Activated CD8-positive, alpha-beta memory T cell treated with anti-CD3 and anti-CD28 coated beads, Interleukin-2, amount 50 U/mL, for 48 hours (primary cell): Measurements from ENCODE around the gene DGKI.

ENCODE experiments used
- DNase-seq: peaks from one replicate; pipeline ENCODE4 v3.0.0-alpha.2; 2020

DGKI gene

DNA sequence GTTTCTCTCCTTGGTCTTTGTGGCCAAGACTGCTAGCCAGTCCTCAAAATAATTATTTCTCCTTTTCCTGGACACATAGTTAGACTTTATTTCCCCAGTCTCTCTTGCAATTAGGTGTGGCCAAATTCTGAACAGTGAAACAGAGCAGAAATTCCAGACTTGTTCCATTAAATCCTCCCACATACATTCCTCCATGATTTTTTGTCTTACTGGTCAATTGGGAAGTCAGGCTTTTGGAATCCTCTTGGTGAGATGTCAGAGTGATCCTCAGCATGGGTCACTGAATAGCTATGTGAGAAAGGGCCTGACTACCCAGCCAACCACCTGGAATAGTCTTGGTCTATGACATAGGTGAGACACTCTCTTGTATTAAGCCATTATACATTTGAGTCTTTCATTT, 164.2 kb downstream of the DGKI start:
- DNase-seq: no peak

DNA sequence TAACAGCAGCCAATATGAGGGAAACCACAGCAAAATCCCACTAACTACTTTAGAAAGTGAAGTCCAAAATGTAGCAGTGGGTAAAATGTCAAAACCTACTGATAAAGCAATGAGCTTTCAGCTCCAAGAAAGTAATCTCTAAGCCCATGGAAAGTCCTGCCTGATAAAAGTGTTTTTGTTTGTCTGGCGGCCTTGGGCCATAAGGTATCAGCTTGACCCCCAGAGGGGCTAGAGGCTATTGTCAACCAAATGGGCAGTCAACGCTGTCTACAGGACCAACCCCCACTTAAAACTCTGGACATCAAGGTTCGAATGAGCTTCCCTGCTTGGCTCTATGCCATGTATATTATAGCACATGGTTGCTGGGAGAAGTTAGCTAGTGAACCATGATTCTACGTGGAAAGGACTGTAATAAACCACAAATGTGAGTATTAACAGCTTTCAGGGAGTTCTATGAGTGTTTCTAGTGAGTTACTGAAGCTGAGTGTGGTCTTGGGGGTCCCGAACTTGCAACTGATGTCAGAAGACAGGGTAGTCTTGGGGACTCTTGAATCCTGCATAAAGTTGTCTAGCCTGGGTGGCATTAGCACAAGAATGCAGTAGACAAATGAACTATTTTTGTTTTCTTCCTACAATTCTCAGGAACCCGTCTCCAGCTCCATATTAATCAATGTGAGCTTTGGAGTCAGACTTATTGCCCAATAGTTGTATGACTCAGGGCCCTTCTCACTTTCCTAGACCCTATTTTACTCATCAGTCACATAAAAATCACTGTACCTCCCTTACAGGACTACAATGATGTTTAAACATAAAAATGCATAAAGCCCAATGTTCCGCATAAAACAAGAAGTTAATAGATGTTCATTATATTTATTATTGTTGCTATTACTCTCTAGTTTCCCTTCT, 164.9 kb downstream of the DGKI start:
- no peak for DNase-seq

DNA sequence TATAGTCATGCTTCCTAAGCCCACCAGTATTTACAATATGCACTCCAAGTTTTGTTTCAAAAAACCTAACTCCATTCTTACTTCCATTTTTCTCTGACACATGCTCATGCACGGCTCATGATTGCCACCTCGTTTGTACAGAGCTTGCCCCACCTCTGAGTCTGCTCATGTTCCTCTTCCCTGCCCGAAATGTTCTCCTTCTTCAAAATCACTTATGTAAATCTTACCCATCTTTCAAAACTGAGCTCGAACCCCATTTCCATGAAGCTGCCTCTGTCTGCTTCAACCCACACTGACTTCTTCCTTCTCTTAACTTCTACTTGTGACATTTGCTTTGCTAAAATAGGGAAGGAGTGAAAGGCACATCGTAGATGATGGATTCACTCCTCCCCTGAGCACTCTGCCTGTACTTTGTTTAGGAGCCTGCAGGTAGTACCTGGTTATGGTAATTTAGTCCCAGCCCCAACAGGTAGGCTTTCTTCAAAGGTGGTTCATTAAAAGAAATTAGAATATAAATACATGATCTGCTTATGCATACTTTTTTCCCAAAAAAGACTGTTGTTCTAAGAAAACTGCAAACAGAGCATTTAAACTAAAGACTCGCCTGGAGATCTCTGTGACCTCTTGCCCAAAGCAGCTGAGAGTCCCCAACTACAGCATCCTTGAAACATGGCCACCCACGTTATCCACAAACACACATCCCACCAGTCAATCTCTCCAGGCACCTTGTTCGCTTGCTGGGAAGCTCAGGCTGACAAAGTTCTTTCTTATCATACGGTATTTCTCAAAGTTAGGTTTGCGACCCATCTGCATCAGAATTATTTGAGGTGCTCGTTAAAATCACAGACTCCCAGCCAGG, 172.0 kb downstream of the DGKI start:
- no peak for DNase-seq

DNA sequence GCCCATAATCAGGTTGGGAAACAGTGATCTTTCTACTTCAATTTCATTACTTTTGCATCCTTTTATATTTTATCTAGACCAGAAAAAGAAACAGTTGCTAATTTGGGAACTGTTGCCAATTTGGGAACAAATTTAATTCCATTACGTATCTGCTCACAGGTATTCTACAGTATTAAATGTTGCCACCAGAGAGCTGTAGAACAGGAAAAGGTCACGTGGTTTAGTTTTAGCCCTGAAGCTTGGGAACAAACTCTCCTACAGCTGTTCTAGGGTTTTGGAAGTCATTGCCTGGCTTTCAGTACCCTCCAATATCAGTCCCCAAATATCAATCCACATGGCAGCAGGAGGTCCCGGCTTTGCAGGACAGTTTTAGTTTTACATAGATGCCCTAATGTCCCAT, 172.7 kb downstream of the DGKI start:
- DNase-seq: no peak

DNA sequence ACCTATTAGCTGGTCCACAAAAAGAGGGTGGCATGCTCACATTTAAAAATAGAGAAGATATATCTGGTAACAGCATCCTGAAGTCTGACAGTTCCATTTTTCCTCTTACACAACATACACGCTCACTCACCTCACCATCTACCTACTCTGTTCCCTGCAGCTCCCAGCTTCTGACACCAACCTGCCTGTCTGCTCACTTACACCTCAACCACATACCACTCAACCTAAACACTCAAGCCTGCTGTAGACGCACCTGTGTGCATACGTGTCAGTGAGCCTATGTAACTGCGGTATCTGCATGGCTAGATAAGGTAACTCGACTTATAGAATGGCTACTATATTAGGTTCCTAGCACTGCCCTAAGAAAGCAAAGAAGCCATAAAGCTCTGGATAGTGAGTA, 174.9 kb downstream of the DGKI start:
- no peak for DNase-seq

DNA sequence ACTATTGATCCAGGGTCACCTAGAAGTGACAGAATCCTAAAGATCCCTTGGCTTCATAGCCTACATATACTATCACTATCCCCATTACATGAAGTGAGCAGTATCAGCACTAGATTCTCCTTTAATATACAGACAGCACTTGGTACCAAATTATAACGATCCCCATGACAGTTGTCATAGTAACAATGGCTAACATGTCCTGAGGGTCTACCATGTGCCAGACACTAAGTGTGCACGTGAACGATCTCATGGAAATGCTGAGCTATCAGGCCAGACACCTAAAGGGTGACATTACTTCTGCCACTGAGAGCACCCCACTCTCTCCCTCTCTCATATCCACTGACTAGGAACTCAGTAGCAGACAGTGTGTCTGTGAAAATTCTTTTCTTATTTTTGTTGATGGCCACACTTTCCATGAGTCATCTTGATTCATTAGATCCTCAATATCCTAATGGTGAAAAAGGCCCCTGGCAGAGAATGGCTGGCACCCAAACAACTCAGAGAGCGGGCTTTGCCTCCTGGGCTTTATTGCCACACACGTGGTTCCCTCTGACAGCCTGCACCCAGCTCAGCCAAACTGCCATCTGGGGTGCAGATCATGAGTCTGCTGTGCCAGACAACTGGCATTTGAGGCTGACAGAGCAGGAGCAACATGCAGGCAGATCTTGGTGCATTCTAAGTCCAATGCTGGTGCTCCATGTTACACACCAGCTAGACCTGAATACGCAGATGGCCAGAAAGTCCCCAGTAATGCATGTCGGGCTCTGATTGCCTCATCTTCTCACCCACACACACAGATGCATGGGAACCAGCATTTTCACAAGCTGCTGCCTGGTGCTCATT, 176.3 kb downstream of the DGKI start:
- DNase-seq: no peak

DNA sequence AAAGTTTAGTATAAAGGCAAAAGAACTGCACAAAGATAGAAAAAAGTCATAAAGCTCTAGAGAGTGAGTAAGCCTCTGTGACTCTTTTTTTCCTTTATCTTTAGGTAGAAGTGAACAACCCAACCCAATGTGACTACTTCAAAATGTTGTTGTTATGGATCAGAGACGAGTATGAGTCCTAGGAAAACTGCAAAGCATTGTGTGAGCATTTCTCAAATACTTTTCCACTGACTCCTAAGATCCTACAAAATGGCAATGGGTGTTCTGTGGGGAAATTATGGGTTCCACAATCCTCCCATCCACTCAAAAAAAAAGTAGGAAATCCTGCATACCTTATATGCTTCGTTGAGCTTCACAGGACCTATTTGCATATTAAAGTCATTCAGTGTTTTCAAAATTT, 177.1 kb downstream of the DGKI start:
- DNase-seq: no peak

DNA sequence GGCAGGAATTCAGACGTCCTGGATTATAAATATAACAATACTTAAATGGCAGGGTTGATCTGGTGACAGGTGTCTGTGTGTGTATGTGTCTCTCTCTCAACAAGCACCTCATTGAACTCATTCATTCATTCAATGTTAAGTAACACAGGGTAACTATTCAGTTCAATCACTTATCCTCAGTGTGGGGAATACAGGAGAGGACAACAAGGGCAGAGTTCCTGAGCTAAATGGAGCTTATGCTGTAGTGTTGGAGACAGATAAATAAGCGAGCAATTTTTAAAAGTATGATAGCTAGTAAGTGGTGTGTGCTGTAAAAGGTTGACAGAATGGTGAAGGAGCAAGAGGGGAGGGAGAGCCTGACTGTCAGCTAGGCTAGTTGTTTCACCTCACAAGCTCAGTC, 178.4 kb downstream of the DGKI start:
- no peak for DNase-seq

DNA sequence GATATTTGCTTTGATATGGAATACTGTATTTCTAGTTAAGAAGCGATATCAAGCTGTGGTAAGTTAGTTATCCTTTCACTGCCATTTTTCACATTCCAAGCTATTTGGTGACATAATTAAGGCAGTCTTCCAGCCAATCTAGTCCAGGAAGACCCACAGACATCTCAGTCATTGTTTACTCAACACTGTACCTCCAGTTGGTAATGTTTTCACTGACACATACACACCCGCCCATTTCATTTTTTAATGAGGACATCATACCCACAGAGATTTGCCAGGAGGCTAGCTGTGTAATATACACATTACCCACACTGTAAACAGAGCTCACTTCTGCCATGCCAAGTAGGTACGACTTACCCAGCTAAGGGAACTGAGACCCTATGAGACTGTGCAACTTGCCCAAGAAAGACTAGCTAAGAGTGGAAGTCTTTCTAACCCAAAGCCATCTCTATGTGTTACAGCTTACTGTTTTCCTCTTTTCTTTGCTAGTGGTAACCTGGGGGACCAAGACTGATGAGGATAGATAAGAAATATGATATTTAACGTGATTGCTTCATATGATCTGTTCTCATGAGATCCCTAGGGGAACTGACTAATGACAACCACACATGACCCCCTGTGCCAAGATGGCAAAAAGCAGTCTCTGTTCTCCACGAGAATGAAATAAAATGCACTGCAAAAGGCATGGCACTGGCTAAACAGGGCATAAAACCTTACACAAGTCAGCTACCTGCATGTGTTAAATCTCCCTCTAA, 179.0 kb downstream of the DGKI start:
- no peak for DNase-seq

DNA sequence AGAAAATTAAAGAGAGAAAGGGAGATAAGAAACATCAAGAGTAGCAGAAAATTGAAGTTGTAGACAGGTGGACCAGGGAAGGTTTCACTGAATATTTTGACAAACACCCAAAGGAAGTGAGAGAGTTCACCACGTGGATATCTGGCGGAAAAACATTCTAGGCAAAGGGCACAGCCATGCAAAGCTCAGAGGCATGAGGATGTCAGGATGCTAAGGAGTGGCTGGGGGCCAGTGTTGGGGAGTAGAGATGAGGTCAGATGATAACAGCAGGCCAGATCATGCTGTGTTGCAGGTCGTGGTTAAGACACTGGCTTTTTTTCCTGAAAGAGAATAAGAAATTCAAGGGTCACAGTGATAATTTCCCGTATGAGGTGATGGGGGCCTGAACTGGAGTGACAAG, 181.9 kb downstream of the DGKI start:
- no peak for DNase-seq

DNA sequence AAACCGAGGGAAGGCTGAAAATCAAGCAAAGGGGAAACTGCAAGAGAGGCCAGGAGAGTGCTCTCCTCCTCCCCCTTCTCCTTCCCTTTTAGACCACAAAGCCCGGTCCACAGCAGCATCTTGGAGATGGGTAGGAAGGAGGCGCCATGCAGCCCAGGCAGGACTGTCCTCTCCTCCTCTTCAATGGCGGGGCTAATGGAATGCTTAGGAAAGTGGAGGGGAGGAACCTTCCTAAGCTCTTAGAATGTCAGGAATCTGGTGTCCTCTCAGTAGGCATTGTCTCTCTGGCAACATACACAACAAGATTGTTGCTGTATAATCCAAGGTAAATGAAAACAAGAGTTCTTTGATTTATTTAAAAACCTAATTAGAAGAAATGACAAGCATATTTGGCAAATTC, 185.1 kb downstream of the DGKI start:
- DNase-seq: no peak

DNA sequence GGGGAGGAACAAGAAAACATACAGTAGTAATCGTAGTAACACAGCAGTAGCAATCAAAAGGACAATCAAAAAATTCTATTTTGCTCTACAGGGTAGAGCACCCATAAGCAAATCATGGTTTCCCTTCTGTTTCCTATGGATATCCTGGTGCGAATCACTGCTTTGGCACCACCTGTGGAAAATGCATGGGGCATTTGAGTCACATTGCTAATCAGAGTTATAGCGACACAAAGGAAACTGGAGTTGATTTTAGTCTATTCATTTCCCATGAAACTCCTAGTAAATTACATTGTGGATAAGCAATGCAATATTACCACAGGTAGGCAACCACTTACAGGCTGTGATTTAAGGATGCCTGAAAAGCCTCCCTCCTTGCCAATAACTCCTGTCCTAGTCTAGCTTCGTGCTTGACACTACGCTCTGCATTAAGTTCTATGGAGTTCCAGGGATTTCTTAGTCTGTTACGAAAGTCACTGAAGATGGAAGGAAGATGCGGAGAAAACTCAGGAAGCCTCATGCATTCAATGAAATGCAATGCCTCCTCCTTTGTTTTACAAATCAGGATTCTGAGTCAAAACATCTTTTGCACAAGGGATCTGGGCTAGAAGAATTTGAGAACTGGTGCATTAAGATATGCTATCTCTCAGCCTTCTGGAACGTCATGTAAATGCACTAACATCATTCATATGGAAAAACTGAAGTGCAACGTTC, 188.4 kb downstream of the DGKI start:
- DNase-seq: no peak

DNA sequence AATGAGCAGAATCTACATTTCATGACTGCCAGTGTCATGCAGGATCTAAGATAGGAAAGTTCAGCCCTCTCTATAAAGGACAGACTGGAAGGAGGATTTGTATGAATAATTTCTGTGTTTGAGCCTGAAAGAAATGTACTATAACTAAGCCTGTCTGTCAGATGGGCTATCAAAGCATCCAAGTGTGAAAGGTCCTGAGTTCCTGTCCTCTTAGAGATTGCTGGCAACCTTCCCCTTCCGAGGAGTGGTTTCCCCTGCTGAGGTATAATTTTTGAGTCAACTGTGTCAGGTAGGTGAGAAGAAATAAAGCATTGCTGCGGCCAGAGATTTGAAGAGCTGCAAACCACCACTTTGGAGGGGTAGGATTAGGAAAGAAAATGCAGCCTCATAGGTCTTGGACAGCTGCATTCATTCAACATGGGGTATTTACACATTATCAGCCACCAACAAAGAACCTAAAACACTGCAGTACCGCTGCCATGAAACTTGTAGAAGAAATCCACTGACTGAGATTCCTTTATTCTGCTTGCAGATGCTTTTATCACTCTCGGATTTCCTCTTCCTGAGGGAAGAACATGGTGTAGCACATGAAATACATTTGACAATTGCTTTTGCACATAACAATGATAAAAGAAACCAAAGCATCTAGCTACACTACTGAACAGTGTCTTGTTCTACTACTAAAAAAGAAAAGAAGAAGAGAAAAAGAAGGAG, 189.1 kb downstream of the DGKI start:
- no peak for DNase-seq

DNA sequence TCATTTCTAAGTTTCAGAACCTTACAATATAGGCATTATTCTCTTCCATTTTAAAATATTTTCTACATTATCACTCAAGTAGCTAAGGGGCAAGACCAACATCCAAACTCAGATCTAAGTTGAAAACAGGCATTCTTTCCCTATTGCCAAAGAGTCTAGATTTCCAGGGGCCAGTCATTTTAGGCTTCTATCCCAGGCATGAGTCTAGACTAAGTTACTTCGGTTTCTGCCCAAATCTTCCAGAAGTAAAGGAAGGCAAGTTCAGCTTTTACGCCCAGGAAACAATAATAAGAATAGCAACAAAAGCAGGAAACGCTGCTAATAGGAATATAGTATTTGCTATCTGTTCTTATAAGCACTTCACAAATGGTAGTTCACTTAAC, 189.9 kb downstream of the DGKI start:
- no peak for DNase-seq

DNA sequence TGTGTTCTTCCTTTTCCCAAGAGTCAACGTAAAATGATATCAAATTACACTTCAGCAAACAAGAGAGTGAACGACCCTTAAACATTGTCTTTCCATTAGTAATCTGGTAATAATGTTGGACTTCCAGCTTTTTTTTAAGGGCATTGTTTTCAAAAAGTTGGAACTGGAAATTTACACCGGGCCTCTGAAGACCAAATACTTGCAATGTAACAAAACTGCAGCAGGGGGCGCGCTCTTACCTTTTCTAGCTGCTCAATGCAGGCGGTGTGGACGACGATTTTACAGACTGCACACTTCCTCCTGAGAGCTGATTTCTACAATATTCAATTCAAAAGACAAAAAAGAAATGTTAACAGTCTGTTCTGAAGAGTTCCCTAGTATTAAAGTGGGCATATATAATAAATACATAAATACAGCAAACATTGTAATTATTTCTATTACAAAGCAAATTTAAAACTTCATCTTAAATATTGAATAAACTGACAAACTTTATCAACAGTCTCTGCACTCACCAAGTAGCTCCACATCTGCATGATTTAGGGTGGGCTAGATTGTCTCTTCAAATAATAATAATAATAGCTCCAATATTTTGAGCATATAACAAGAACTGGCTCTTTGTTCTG, 190.4 kb downstream of the DGKI start:
- peak; percentile 88 for DNase-seq

DNA sequence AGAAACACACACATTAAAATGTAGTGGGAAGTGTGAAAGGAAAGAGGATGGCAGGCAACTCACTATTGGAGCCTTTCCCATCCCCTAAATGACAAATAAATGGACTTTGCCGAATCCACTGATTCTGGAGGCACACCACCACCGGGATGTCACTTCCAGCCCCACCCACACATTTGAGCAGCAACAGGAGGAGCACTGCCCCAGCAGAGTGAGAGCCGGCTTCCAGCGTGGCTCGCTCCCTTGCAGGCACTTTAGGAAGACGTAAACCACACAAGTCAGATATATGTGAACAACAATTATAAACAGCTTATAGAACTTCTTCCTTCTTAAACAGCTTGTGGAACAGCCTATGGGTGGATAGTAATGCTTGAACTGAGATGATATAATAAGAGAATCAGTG, 191.0 kb downstream of the DGKI start:
- no peak for DNase-seq

DNA sequence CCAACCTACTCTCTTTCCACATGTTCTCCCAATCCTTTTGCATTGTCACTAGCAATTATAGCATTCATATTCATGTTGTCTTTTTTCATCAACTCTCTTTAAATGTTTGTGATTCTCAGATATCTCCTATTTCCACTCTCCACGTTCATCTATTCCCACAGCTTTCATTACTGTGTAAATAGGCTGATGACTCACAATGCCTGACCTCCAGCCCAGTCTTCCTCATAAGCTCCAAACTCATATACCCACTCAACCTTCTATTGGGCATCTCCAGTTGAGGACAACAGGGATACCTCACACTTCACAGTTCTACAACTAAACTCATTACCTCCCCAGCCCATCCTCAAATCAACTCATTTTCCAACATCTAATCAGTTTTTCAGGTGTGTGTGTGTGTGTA, 194.1 kb downstream of the DGKI start:
- no peak for DNase-seq

DNA sequence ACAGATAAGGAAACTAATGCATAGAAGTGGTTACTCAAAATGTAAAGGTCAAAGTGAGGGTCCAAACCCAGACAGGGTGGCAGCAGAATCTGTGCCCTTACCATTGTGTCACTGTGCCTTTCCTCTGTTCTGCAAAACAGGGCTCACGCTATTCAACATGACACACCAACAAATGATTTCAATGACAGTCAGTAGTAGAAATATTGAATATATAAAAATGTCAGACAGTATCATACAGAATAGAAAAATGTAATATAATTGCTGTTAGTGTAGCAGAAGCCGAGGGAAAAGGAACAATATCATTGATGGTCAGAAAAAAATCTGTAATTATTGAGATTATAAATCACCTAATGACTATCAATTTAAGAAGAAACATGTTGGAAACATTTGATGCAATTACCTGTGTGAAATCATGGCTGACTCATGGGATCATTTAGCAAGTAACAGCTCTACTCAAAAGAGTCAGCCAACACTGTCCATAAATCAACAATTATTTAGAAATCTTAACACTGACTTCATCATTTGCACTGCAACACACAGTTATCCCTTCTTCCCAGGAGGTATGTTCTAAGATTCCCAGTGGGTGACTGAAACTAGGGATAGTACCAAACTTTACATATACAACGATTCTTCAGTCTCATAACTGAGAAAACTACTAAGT, 198.7 kb downstream of the DGKI start:
- DNase-seq: no peak

DNA sequence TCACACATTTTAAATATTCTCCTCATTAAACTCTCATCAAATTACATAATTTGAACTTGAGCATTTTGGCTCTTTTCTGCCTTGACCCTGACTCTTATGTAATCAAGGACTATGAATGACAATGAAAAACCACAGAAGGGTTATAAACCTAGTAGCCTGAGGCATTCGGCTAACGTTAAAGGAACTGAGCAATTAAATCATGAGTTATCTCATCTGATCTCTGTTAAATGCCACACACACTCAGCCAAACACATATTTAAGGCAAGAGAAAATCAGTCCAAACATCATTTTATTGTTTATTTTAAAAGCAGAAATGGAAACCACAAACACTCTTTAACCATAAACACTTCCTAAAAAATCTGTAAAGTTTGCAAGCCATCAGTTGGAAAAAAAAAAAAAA, 204.3 kb downstream of the DGKI start:
- no peak for DNase-seq

DNA sequence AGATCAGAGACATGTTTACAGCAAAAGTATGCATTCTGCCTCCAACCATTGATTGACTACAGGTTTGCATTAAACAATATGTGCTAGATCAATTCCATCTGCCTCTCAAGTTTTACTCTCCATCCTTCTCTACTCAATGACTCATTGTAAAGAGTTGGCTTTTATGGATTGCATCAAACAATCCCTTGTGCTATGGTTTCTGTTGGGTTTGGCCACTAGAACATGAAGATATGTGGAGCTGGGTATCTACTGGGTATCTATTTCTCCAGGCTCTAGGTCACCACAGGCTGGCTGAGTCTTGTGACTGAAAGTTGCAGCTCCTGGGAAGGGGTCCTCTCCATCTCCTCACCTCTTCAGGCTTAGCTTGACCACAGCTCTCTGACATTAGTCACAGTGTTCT, 204.7 kb downstream of the DGKI start:
- no peak for DNase-seq
